ENCODE results near the gene DR1. TPM values are rescaled to one million over a fixed set of nuclear protein-coding genes. Genes with fewer than 3 reads are reported as not detected.

The DR1 gene
- total and polyA plus RNA-seq, 2 of the 4 experiments (the other 2 are of a cell fraction) = 27.1 to 39.4 TPM

DNA sequence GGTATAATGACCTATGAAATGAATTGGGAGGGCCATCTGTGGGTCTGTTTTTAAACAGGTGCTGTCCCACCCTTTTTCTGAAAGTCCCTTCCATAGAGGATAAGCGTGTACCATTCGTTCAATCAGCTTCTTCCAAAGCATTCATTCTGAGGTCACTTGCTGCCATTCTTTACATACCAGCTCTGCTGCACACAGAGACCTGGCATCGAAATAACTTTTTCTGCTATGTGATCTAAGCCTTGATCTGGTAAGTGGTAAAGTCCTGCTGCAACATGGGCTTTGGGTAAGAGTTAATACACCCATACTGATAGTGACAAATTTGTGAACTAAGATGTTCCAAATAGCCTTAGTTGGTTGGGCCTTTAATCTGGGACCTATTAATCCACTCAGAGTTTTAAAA lies 38.9 kb downstream of the DR1 start:
- no peaks in the 10 kb centered on the region for H3K27me3 ChIP-seq (ENCODE audit: control insufficient read depth, insufficient read depth, low read length)
- ChIA-PET CTCF (no interaction called here), POLR2A (ENCODE audit: unreplicated experiment) (no interaction called here)
- no peaks in the 10 kb centered on the region for H3K36me3 ChIP-seq (ENCODE audit: control insufficient read depth, insufficient read depth, low read length)
- H3K23ac ChIP-seq (ENCODE audit: low read depth, low read length) = no peak overlapping the region
- no peaks in the 10 kb centered on the region for H3K9me1 ChIP-seq (ENCODE audit: insufficient read depth, low read length)
- intact Hi-C loops (cut with micrococcal nuclease) (loop anchor here (10.0 kb wide), 1 partner anchor 110 kb away; no protein-coding TSS in a partner anchor), dilution Hi-C loops (cut with HindIII; ENCODE audit: low sequenced_read_pairs, unreplicated experiment) (no loop called here), in situ Hi-C loops (cut with MboI; ENCODE audit: low sequenced_read_pairs) (no loop called here)
- H3K9ac ChIP-seq (ENCODE audit: low read depth, low read length) = no peak overlapping the region
- no peak overlapping the region for H3K56ac ChIP-seq (ENCODE audit: extremely low read depth, insufficient read depth, low read length)
- ATAC-seq (ENCODE audit: low read depth) = no peak
- no peak overlapping the region for H3K14ac ChIP-seq (replicated peaks; ENCODE audit: low read depth, low read length)
- no peak overlapping the region for H2BK120ac ChIP-seq (ENCODE audit: low read depth, low read length)
- TF ChIP-seq MXI1 (IDR thresholded peaks at IDR 0.05; ENCODE audit: borderline replicate concordance, low read depth, low read length) (no peak), FOS (IDR thresholded peaks at IDR 0.05; ENCODE audit: low read depth, low read length) (no peak), SMC3 (IDR thresholded peaks at IDR 0.05; ENCODE audit: low read depth, low read length) (no peak), BHLHE40 (IDR thresholded peaks at IDR 0.05; ENCODE audit: low read depth, low read length) (no peak), RFX5 (IDR thresholded peaks at IDR 0.05; ENCODE audit: low read depth, low read length) (no peak), RCOR1 (IDR thresholded peaks at IDR 0.05; ENCODE audit: insufficient replicate concordance, low read length) (no peak), POLR2A (IDR thresholded peaks at IDR 0.05; ENCODE audit: low read depth, low read length) (no peak), MAZ (IDR thresholded peaks at IDR 0.05; ENCODE audit: borderline replicate concordance, low read depth, low read length) (no peak), CEBPB (IDR thresholded peaks at IDR 0.05; ENCODE audit: low read depth, low read length) (no peak), RAD21 (IDR thresholded peaks at IDR 0.05; ENCODE audit: low read length) (no peak), MAFK (IDR thresholded peaks at IDR 0.05; ENCODE audit: low read depth, low read length) (no peak), CTCF (conservative IDR thresholded peaks at IDR 0.05; ENCODE audit: low read depth, low read length) (no peak), CHD1 (IDR thresholded peaks at IDR 0.05; ENCODE audit: low read depth, low read length) (no peak)
- TF ChIP-seq, protein P1, sequence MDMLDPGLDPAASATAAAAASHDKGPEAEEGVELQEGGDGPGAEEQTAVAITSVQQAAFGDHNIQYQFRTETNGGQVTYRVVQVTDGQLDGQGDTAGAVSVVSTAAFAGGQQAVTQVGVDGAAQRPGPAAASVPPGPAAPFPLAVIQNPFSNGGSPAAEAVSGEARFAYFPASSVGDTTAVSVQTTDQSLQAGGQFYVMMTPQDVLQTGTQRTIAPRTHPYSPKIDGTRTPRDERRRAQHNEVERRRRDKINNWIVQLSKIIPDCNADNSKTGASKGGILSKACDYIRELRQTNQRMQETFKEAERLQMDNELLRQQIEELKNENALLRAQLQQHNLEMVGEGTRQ (IDR thresholded peaks at IDR 0.05; ENCODE audit: low read depth, low read length) = no peak
- TF ChIP-seq, protein P2, sequence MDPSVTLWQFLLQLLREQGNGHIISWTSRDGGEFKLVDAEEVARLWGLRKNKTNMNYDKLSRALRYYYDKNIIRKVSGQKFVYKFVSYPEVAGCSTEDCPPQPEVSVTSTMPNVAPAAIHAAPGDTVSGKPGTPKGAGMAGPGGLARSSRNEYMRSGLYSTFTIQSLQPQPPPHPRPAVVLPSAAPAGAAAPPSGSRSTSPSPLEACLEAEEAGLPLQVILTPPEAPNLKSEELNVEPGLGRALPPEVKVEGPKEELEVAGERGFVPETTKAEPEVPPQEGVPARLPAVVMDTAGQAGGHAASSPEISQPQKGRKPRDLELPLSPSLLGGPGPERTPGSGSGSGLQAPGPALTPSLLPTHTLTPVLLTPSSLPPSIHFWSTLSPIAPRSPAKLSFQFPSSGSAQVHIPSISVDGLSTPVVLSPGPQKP (IDR thresholded peaks at IDR 0.05; ENCODE audit: borderline replicate concordance, low read depth, low read length) = no peak
- no peak overlapping the region for H4K91ac ChIP-seq (ENCODE audit: insufficient read depth, low read depth, low read length)
- H3K4me3 ChIP-seq (ENCODE audit: insufficient read depth, low read depth, low read length) = no peak overlapping the region
- no peak overlapping the region for H2AK5ac ChIP-seq (ENCODE audit: low read depth, low read length)
- no peak for DNase-seq
- no peak overlapping the region for H3K27ac ChIP-seq (ENCODE audit: insufficient read depth, low read length)
- H2BK5ac ChIP-seq (ENCODE audit: low read depth, low read length, poor library complexity, severe bottlenecking) = no peak overlapping the region
- no peak overlapping the region for H3K4me2 ChIP-seq (ENCODE audit: low read depth, low read length)
- no peaks in the 10 kb centered on the region for H4K20me1 ChIP-seq (ENCODE audit: insufficient read depth, low read length)
- H3K18ac ChIP-seq (ENCODE audit: low read depth, low read length) = no peak overlapping the region
- H2BK15ac ChIP-seq (ENCODE audit: low read depth, low read length) = no peak overlapping the region
- H2AK9ac ChIP-seq (replicated peaks; ENCODE audit: low read depth, low read length, poor library complexity) = no peak overlapping the region
- no peak overlapping the region for H4K5ac ChIP-seq (ENCODE audit: low read depth, low read length)
- H2AFZ ChIP-seq (replicated peaks; ENCODE audit: low read length, poor library complexity) = no peak overlapping the region
- no peak overlapping the region for H4K8ac ChIP-seq (ENCODE audit: low read depth in 2 of 2, low read length in 2 of 2)
- no peaks in the 10 kb centered on the region; a peak in 1 of 4 replicates for H3K79me1 ChIP-seq (ENCODE audit: low read depth in 1 of 2, low read length in 2 of 2)
- WGBS, 2 experiments (ENCODE audit: extremely low coverage in 2 of 2, insufficient read length in 1 of 2) = no CpG with 5 or more reads among the region's 3 CpGs
- H3K4me1 ChIP-seq (ENCODE audit: control insufficient read depth, insufficient read depth, low read length) = no peaks in the 10 kb centered on the region
- no peak overlapping the region for H3K4ac ChIP-seq (ENCODE audit: low read depth, low read length)
- no TSS peak for BruUV-seq (replicated peaks)
- H2BK20ac ChIP-seq (ENCODE audit: low read depth, low read length) = no peak overlapping the region
- peaks cover 14% of the 10 kb centered on the region for H3K9me3 ChIP-seq (ENCODE audit: control insufficient read depth, insufficient read depth, low read length)
